ENCODE results near the gene USP6.
"Not testable (repeated sequence)": the region's sequence is repeated elsewhere in the genome, so short reads cannot be mapped to it uniquely, and the experiment has no call there.

The USP6 gene

GRCh38 chr17:5122586-5123342 lies 6.9 kb downstream of the USP6 start:
- H3K27me3 ChIP-seq (ENCODE audit: insufficient read depth, low read length) = peaks cover 22% of the 10 kb centered on the region
- WGBS = 4% methylated on average over 75 of the region's 75 CpGs
- 0 out of 2 replicates have a peak, but pooled peaks cover 4% of the 10 kb centered on the region for H3K9me3 ChIP-seq (ENCODE audit: insufficient read depth, low read depth, low read length)
- H3K9ac ChIP-seq (ENCODE audit: low read depth, low read length) = peak overlapping the region; percentile 65
- peak overlapping the region; percentile 77 for H3K4me3 ChIP-seq (ENCODE audit: low read length)
- H3K36me3 ChIP-seq (ENCODE audit: insufficient read depth, low read length) = no peaks in the 10 kb centered on the region
- H3K27ac ChIP-seq (ENCODE audit: low read depth, low read length) = no peak overlapping the region
- no peaks in the 10 kb centered on the region for H3K4me1 ChIP-seq (ENCODE audit: insufficient read depth, low read length)

GRCh38 chr17:5123343-5124124 lies 7.7 kb downstream of the USP6 start:
- Histone ChIP-seq H3K4me1 (ENCODE audit: insufficient read depth, low read length) (no peaks in the 10 kb centered on the region), H3K27ac (ENCODE audit: low read depth, low read length) (no peak overlapping the region), H3K9me3 (ENCODE audit: insufficient read depth, low read depth, low read length) (0 out of 2 replicates have a peak, but pooled peaks cover under 1% of the 10 kb centered on the region), H3K36me3 (ENCODE audit: insufficient read depth, low read length) (no peaks in the 10 kb centered on the region), H3K27me3 (ENCODE audit: insufficient read depth, low read length) (peaks cover 22% of the 10 kb centered on the region), H3K9ac (ENCODE audit: low read depth, low read length) (no peak overlapping the region; the same call in 1 of the 2 replicates), H3K4me3 (ENCODE audit: low read length) (peak overlapping the region; percentile 77)
- WGBS = 77% methylated on average over 53 of the region's 53 CpGs

- peaks cover 22% of the 10 kb centered on the region for H3K27me3 ChIP-seq (ENCODE audit: insufficient read depth, low read length)
- not testable (repeated sequence) for H3K27ac ChIP-seq (ENCODE audit: low read depth, low read length); H3K9me3 ChIP-seq (ENCODE audit: insufficient read depth, low read depth, low read length); H3K4me1 ChIP-seq (ENCODE audit: insufficient read depth, low read length); H3K9ac ChIP-seq (ENCODE audit: low read depth, low read length); H3K4me3 ChIP-seq (ENCODE audit: low read length); H3K36me3 ChIP-seq (ENCODE audit: insufficient read depth, low read length)
- WGBS = 84% methylated on average over 5 of the region's 5 CpGs
Observed at GRCh38 chr17:5124125-5124760, 8.4 kb downstream of the USP6 start.

GRCh38 chr17:5124896-5125295 lies 9.1 kb downstream of the USP6 start:
- not testable (repeated sequence) for H3K4me3 ChIP-seq (ENCODE audit: low read length); H3K9ac ChIP-seq (ENCODE audit: low read depth, low read length); H3K27ac ChIP-seq (ENCODE audit: low read depth, low read length); H3K36me3 ChIP-seq (ENCODE audit: insufficient read depth, low read length); H3K9me3 ChIP-seq (ENCODE audit: insufficient read depth, low read depth, low read length); H3K4me1 ChIP-seq (ENCODE audit: insufficient read depth, low read length)
- peaks cover 22% of the 10 kb centered on the region for H3K27me3 ChIP-seq (ENCODE audit: insufficient read depth, low read length)
- 82% methylated on average over 7 of the region's 7 CpGs for WGBS

- Histone ChIP-seq H3K9me3 (ENCODE audit: insufficient read depth, low read depth, low read length) (no peaks in the 10 kb centered on the region), H3K9ac (ENCODE audit: low read depth, low read length) (no peak overlapping the region), H3K36me3 (ENCODE audit: insufficient read depth, low read length) (no peaks in the 10 kb centered on the region), H3K4me1 (ENCODE audit: insufficient read depth, low read length) (no peaks in the 10 kb centered on the region), H3K27ac (ENCODE audit: low read depth, low read length) (no peak overlapping the region), H3K27me3 (ENCODE audit: insufficient read depth, low read length) (peaks cover 19% of the 10 kb centered on the region), H3K4me3 (ENCODE audit: low read length) (no peak overlapping the region)
- WGBS = 81% methylated on average over 15 of the region's 17 CpGs
Observed at GRCh38 chr17:5126719-5127488, 11.1 kb downstream of the USP6 start.

- no peak overlapping the region for H3K4me3 ChIP-seq (ENCODE audit: low read length)
- no peak overlapping the region for H3K27ac ChIP-seq (ENCODE audit: low read depth, low read length)
- peaks cover 9% of the 10 kb centered on the region for H3K27me3 ChIP-seq (ENCODE audit: insufficient read depth, low read length)
- WGBS = 93% methylated on average over 4 of the region's 4 CpGs
- no peaks in the 10 kb centered on the region for H3K4me1 ChIP-seq (ENCODE audit: insufficient read depth, low read length)
- no peaks in the 10 kb centered on the region for H3K9me3 ChIP-seq (ENCODE audit: insufficient read depth, low read depth, low read length)
- H3K9ac ChIP-seq (ENCODE audit: low read depth, low read length) = no peak overlapping the region
- H3K36me3 ChIP-seq (ENCODE audit: insufficient read depth, low read length) = no peaks in the 10 kb centered on the region
Observed at GRCh38 chr17:5127910-5128309, 12.1 kb downstream of the USP6 start.

GRCh38 chr17:5128387-5128786 lies 12.6 kb downstream of the USP6 start:
- not testable (repeated sequence) for H3K27ac ChIP-seq (ENCODE audit: low read depth, low read length); H3K9ac ChIP-seq (ENCODE audit: low read depth, low read length)
- WGBS = 90% methylated on average over 8 of the region's 8 CpGs

GRCh38 chr17:5128905-5129535 lies 13.2 kb downstream of the USP6 start:
- WGBS = 93% methylated on average over 11 of the region's 11 CpGs
- H3K9ac ChIP-seq (ENCODE audit: low read depth, low read length) = no peak overlapping the region

More at GRCh38 chr17:5128387-5128786, 12.6 kb downstream of the USP6 start:
- H3K4me1 ChIP-seq (ENCODE audit: insufficient read depth, low read length); H3K9me3 ChIP-seq (ENCODE audit: insufficient read depth, low read depth, low read length); H3K4me3 ChIP-seq (ENCODE audit: low read length); H3K27me3 ChIP-seq (ENCODE audit: insufficient read depth, low read length); H3K36me3 ChIP-seq (ENCODE audit: insufficient read depth, low read length): not testable (repeated sequence)

GRCh38 chr17:5129770-5130169 lies 13.9 kb downstream of the USP6 start:
- H3K4me1 ChIP-seq (ENCODE audit: insufficient read depth, low read length); H3K27ac ChIP-seq (ENCODE audit: low read depth, low read length); H3K9me3 ChIP-seq (ENCODE audit: insufficient read depth, low read depth, low read length); H3K9ac ChIP-seq (ENCODE audit: low read depth, low read length); H3K4me3 ChIP-seq (ENCODE audit: low read length); H3K36me3 ChIP-seq (ENCODE audit: insufficient read depth, low read length); H3K27me3 ChIP-seq (ENCODE audit: insufficient read depth, low read length): not testable (repeated sequence)
- WGBS = 97% methylated on average over 8 of the region's 8 CpGs

More at GRCh38 chr17:5128905-5129535, 13.2 kb downstream of the USP6 start:
- H3K27me3 ChIP-seq (ENCODE audit: insufficient read depth, low read length) = peaks cover under 1% of the 10 kb centered on the region; the same call in 1 of the 2 replicates
- no peak overlapping the region for H3K27ac ChIP-seq (ENCODE audit: low read depth, low read length)
- H3K9me3 ChIP-seq (ENCODE audit: insufficient read depth, low read depth, low read length) = no peaks in the 10 kb centered on the region
- H3K36me3 ChIP-seq (ENCODE audit: insufficient read depth, low read length) = no peaks in the 10 kb centered on the region
- no peak overlapping the region for H3K4me3 ChIP-seq (ENCODE audit: low read length)
- no peaks in the 10 kb centered on the region for H3K4me1 ChIP-seq (ENCODE audit: insufficient read depth, low read length)

GRCh38 chr17:5130261-5130660 lies 14.4 kb downstream of the USP6 start:
- not testable (repeated sequence) for H3K4me1 ChIP-seq (ENCODE audit: insufficient read depth, low read length); H3K9ac ChIP-seq (ENCODE audit: low read depth, low read length); H3K27ac ChIP-seq (ENCODE audit: low read depth, low read length); H3K36me3 ChIP-seq (ENCODE audit: insufficient read depth, low read length); H3K4me3 ChIP-seq (ENCODE audit: low read length); H3K27me3 ChIP-seq (ENCODE audit: insufficient read depth, low read length); H3K9me3 ChIP-seq (ENCODE audit: insufficient read depth, low read depth, low read length)
- WGBS = 94% methylated on average over 10 of the region's 10 CpGs
